GM12874 (cell line): ENCODE measurements around the gene CMTM7.

Source experiments
- CTCF ChIP-seq: IDR thresholded peaks from 2 replicates; pipeline ENCODE4 v1.5.1; 2011; ENCODE audit warnings: low read depth, mild to moderate bottlenecking, control low read depth, low read length, moderate library complexity; ENCODE audit not compliant: insufficient read depth

The CMTM7 gene

GRCh38 chr3:32447865-32448400 is 56.3 kb downstream of the CMTM7 start:
- no peak for TF ChIP-seq CTCF

DNA sequence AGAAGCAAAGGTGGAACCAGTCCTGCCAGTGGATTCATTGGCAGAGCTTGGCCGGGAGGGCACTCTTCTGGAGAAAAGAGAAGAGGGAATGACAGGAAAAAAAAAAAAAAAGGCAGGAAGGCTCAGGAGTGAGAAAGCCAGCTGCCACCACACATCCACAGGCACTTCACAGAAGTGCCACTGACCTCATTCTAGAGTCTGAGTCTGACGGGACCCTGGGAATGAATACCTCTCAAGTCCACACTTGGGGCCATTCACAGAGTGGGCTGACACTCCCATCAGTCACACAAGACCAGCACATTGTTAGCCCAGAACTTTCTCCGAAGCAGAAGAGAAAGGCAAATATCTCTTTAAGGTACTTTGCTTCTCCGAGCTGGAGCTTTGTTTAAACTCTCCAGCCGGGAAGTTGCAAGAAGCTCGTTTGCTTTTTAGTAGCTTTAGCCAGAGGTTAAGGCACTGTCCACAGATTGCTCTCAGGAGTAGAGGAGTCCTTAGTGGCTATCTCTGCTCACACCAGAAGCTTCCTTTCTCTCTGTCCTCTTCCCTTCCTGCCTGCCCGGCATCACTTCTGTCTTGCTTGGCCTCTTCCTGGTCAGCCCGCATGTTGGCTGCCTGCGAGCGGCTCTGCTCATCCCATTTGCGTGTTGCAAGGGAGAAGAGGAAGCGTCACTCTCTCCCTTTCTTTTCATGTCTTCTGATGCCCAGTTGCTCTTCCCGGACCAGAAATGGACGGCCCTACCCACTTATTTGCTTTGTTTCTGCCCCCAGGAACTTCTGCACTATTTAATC is 57.2 kb downstream of the CMTM7 start:
- TF ChIP-seq CTCF, result no peak

- TF ChIP-seq CTCF, result no peak
Measured at GRCh38 chr3:32449691-32450090, 58.0 kb downstream of the CMTM7 start.

GRCh38 chr3:32450426-32450825 is 58.8 kb downstream of the CMTM7 start:
- no peak for TF ChIP-seq CTCF

DNA sequence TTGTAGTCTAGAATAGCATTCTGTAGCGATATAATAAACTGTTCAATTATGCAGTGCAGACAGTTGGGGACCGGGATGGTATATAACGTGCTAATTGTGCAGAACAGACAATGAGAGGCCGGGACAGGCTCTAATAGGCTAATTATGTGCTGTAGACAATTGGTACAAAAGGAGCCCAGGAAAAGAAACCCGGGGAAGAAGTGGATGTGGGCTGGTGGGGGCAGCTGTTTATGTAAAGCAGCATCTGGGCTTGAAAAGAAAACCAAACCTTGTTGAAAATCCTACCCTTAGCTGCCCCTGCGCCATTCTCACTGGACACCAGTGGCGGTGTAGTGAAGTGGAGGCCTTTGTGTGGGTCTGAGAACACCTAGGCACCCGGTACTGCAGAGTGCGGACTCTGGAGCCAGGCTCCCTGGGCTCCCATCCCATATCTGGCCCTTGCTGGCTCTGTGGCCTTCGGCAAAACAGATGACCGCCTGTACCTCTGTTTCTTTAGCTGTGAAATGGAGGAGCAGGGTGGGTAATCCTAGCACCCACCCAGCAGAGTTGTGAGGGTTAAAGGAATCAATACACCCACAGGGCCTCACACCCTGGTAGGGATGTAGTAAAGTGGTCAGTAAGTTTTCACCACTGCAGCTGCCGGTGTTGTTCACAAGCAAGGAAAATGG is 59.5 kb downstream of the CMTM7 start:
- no peak for TF ChIP-seq CTCF

GRCh38 chr3:32452009-32452408 is 60.4 kb downstream of the CMTM7 start:
- TF ChIP-seq CTCF, result no peak

DNA sequence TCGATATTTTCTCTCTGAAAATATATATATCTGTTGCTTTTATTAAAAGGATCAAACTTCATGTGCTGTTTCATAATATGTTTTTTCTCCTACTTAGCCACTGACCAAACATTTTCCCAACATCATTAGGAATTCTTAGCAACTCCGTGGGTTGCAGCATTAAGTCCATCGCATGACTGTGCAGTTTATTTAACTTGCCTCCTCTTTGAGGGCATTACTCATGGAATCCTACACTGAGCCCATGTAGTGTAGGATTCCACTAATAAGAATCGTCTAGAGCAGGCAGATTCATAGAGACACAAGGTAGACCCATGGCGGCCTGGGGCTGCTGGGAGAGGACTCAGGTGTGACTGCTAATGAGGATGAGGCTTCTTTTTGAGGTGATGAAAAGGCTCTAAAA is 61.7 kb downstream of the CMTM7 start:
- TF ChIP-seq CTCF, result no peak
